ENCODE measurements around the gene IL16.

The IL16 gene

DNA sequence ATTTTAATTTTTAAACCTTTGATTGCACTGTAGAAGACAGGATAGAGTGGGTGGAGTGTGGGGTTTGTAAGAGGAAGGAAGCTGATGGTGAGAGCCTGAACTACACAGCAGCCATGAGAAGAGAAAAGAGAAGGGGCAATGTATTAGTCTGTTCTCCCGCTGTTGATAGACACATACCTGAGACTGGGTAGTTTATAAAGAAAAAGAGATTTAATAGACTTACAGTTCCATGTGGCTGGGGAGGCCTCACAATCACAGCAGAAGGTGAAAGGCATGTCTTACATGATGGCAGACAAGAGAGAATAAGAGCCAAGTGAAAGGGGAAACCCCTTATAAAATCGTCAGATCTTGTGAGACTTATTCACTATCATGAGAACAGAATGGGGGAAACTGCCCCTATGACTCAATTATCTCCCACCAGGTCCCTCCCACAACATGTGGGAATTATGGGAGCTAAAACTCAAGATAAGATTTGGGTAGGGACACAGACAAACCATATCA lies 90.0 kb downstream of the IL16 start:
- in situ Hi-C loops (cut with MboI; ENCODE audit: low sequenced_read_pairs): no loop called here

DNA sequence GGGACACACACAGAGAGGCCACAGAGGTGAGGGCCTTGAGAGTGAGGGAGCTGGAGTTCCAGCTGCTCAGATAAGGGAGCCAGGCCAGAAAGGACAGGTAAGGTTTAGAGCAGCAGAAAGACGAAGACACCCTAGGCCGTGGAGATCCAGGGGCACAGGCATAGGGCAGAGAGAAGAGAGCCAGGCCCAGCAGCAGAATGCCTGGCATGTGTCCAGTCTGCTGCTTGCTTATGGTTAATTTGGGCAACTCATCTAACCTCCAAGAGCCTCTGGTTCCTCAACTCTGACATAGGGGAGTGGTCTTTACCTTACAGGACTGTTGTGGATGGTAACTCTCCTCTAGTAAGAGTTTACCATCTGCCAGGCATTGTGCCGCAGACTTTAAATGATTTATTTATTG lies 91.4 kb downstream of the IL16 start:
- in situ Hi-C loops (cut with MboI; ENCODE audit: low sequenced_read_pairs): no loop called here

DNA sequence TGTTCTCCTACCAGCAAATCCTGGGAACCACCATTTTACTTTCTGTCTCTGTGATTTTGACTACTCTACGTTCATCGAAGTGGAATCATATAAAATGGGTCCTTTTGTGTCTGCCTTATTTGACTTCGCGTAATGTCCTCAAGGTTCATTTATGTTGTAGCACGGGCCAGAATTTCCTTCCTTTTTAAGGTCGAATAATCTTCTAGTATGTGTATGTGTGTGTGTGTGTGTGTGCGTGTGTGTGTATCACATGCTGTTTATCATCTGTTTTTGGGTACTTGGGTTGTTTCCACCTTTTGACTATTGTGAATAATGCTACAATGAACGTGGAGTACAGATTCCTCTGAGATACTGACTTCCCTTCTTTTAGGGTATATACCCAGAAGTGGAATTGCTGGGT lies 91.9 kb downstream of the IL16 start:
- in situ Hi-C loops (cut with MboI; ENCODE audit: low sequenced_read_pairs): no loop called here

DNA sequence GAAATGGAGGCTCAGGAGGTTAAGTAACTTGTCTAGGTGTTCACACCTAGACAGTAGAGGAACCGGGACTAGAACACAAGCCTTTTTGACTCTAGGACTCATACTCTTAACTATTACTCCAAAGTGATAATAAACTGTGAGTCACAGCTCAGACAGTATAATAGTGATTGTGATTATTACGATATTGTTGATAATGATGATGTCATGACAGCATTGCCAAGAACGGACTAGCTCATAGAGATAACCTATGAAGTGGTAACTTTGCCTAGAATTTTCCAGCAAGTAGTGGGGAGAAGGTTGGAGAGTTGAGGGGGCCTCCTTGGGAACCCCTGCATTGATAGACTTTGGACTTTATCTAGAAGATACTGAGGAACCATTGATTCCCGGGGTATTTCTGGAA lies 93.2 kb downstream of the IL16 start:
- in situ Hi-C loops (cut with MboI; ENCODE audit: low sequenced_read_pairs): no loop called here

DNA sequence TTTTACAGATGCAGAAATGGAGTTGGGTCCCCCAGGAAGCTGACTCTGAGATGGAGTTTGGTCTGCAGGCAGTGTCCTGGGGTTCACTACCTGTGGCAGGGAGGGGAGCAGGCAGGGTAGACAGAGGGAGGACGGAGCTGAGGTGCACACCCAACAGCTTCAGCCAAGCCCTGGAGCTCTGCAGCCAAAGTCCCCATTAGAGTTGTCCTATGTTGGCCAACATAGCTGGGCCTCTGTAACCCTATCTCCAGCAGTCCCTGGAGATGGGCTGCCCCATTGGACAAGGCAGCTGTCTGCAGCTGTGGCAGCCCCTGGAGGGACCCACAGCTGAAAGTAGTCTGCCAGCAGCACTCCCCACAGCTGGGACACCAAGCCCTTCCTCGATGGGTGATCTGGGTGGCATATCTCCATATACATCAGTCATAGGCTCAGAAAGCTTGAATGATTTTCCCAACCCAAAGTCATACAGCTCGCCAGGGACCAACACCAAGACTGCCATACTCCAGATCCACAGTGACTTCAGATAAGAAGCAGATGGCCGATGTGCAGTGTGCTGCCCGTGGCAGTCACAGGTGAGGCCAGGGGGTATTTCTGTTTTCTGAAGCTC lies 95.3 kb downstream of the IL16 start:
- in situ Hi-C loops (cut with MboI; ENCODE audit: low sequenced_read_pairs): no loop called here

DNA sequence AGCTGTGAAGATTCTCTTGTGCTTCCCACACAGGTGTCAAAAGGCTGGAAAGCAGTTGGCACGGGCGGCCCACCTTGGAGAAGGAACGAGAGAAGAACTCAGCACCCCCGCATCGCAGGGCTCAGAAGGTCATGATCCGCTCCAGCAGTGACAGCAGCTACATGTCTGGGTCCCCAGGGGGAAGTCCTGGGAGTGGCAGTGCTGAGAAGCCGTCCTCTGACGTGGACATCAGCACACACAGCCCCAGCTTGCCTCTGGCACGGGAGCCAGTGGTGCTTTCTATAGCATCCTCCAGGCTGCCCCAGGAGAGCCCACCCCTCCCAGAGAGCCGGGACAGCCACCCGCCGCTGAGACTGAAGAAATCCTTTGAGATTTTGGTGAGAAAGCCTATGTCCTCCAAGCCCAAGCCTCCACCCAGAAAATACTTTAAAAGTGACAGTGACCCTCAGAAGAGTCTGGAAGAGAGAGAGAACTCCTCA lies 95.9 kb downstream of the IL16 start:
- in situ Hi-C loops (cut with MboI; ENCODE audit: low sequenced_read_pairs): no loop called here

DNA sequence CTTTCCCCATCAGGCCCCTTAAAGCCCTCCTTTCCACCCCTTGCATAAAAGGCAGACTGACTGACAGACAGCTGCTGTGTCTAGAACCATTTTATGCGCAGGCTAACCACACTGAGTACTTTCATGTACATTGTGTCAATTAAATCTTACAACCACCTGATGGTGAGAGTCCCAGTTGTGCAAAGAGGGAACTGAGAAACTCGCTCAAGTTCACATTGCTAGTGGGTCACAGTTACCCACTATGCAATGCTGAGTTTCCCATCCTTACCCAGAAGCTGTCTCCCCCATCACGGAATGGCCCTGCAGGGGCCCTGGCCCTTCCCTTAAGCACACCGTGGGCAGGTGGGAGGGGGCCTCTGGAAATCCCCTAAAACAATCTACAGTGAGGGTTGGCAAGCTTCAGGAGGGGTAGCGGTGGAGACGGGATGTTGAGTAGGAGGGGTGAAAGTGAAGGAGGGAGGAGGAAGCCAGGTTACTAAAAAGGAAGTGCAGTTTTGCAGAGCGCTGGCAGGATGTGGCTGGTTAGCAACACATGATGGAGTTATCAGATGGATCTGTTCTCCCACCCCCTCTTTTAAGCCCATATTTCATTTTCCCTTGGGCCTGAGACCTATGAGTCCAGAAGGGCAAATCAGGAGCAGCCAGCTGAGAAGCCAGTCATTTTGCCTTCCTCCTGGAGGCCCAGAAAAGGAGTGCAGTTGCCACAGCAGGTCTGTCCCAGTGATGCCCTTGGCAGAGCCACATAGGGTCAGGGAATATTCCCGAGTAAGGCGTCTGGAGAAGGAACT lies 97.2 kb downstream of the IL16 start:
- in situ Hi-C loops (cut with MboI; ENCODE audit: low sequenced_read_pairs): no loop called here

DNA sequence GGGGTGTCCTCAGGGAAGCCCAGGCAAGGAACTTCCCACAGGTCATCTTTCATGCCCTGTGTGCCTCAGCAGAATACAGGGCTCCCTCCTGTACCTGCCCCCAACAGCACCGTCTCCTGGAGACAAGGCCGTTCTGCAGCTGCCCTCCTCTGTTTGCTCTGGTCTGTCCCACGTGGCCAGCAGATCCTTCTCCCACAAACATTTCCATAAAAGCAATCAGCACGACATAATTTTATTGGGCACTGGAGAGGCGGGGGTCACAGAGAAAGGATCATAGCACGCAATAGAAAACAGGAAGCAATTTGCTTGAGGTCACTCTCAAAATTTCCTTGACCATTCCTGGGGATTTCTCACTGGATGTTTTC lies 97.8 kb downstream of the IL16 start:
- in situ Hi-C loops (cut with MboI; ENCODE audit: low sequenced_read_pairs): no loop called here

DNA sequence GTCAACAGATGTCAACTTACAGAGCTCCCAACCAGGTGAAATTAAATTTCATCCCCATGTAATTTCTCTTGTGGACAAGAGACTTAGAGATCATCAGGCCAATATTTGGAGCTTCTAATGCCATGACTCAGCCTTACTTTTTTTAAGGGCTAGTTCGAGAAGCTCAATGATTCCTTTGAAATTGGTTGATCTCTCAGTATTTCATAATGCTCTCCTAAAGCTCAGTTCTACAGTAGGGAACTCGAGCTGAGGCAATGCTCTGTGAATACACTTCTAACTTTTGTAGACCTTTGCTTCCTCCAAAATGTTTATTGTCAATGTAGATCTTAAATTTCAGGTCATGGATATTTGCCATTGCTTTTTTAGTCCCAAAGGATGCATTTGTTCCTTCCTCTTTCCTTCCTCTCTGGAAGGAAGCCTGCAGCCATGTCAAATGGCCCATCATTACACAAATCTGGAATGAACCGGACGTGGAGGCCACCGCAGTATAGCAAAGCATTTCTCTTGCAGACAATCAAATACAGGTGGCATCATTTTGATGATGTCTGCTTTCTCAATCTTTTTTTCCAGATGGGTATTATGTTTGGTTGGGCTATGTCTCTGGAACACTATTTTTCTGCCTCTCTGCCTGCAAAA lies 98.9 kb downstream of the IL16 start:
- in situ Hi-C loops (cut with MboI; ENCODE audit: low sequenced_read_pairs): no loop called here

DNA sequence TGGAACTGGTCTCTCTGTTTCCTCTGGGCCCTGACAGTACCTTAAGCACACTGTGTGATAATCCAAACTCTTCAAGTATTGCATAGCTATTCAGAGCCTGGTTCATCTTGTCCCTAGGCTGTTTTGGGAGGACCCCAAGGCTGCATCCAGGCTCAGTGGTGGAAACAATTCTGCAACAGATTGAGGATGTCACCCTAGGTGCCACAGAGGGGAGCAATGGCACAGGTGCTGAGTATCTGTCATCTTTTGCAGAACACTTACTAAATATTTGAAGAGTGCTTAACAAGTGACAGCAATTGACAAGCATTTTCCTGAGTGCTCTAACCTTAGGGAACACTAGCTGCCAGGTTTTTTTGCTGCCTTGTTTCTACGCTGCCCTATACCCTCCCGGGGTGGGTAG lies 99.5 kb downstream of the IL16 start:
- in situ Hi-C loops (cut with MboI; ENCODE audit: low sequenced_read_pairs): no loop called here

DNA sequence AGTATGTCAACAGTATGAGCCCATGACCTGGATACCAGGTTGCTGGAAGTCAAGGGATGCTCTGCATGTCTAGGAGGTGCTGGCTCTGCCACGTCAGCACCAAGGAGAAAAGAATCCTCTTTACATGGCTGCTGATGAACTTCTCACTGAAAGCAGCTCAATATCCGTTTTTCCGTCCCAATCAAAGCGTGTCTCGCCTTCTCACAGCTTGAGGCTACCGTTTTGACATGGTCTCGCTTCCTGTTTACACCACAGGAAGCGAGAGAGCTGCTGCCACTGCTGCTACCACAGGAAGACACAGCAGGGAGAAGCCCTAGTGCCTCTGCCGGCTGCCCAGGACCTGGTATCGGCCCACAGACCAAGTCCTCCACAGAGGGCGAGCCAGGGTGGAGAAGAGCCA lies 100.0 kb downstream of the IL16 start:
- in situ Hi-C loops (cut with MboI; ENCODE audit: low sequenced_read_pairs): no loop called here

DNA sequence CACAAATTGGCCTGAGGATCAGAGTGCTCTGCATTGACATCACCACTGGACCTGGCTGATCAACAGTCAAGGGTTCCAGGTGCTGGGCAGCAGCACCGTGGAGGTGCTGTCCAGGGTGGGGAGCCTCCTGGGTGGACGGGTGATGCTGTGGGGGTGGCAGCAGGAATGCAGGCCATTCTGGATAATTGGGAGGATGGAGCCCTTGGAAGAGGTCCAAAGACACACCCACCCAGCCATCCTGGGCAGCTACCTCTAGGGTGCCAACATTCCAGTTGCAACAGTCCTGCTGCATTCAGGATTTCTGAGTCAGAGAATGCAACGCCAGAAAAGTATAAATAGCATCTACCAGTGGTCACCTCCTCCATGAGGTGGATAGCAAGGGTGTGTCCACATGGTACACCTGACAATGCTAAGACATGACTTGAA lies 100.5 kb downstream of the IL16 start:
- in situ Hi-C loops (cut with MboI; ENCODE audit: low sequenced_read_pairs): no loop called here

DNA sequence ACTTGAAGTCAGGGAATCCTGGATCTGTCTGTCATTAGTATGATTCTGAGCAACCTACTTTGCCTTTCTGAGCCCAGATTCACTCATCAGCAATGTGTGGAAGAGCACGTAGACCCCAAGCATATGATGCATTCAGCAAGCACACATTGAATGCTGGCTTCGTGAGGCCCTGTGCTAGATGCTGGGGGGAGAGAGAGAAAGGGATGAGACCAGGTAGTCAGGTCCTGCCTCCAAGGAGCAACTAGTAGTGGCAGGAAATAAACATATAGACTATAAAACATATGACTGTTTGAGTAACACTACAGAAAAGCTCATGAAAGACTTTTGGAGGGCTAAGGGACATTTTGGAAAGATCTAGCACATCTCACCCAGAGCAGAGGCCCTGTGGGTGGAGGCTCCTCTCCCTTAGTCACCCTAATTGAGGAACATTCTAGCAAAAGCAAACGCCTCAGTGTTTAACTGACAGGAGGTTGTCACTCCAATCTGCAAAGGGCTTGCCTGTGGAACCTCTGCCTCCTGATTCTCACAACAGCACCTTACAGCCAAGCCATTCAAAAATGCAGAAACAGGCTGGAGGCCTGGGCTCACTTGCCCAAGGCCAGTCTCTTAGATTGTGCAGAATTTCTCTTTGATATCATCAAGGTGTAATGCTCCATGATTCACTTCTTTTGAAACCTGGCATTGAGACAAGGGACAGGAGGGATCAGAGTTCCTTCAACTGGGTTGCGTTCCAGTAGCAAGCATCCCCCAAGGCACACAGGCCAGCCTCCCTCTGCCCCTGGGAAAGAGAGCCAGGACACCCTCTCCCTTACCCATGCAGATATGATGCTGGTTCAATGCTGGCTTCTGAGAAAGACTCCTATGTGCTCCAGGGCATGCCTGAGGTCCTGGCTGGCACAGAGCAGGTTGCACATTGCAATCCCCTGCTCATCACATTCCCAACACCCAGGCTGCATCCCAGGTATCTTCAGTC lies 101.2 kb downstream of the IL16 start:
- in situ Hi-C loops (cut with MboI; ENCODE audit: low sequenced_read_pairs): no loop called here

DNA sequence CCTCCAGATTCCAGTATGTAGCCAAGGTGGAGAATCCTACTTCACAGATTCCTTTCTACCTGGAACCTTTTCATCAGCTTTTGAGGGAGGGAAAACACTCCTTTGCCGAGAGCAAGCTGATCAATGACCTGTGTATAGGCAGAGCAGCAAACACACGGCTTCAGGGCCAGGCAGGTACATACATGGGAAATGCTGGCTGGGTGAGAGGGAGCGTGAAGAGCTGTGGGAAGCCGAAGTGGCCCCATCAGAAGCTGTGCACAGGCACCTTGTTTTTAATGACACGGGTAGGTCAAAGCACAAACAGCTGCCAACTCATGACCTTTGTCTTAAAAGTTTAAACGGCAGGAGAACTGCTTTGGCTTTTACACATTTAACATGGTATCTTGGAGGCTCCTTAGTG lies 101.9 kb downstream of the IL16 start:
- in situ Hi-C loops (cut with MboI; ENCODE audit: low sequenced_read_pairs): no loop called here

DNA sequence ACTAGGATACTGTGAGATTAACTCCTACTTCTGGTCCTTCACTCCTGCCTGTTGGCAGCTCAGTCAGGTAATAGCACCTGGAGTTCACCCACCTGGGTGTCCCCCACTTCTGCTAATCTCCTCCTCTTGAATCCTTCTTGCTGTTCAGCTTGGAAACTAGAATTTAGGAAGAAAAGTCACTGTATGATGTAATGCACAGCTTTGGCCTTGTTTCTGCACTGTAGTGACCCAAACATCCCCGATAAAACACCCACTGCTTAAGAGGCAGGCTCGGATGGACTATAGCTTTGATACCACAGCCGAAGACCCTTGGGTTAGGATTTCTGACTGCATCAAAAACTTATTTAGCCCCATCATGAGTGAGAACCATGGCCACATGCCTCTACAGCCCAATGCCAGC lies 102.5 kb downstream of the IL16 start:
- in situ Hi-C loops (cut with MboI; ENCODE audit: low sequenced_read_pairs): no loop called here

DNA sequence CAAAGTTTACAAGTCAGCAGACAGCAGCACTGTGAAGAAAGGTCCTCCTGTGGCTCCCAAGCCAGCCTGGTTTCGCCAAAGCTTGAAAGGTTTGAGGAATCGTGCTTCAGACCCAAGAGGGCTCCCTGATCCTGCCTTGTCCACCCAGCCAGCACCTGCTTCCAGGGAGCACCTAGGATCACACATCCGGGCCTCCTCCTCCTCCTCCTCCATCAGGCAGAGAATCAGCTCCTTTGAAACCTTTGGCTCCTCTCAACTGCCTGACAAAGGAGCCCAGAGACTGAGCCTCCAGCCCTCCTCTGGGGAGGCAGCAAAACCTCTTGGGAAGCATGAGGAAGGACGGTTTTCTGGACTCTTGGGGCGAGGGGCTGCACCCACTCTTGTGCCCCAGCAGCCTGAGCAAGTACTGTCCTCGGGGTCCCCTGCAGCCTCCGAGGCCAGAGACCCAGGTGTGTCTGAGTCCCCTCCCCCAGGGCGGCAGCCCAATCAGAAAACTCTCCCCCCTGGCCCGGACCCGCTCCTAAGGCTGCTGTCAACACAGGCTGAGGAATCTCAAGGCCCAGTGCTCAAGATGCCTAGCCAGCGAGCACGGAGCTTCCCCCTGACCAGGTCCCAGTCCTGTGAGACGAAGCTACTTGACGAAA lies 103.1 kb downstream of the IL16 start:
- in situ Hi-C loops (cut with MboI; ENCODE audit: low sequenced_read_pairs): no loop called here

DNA sequence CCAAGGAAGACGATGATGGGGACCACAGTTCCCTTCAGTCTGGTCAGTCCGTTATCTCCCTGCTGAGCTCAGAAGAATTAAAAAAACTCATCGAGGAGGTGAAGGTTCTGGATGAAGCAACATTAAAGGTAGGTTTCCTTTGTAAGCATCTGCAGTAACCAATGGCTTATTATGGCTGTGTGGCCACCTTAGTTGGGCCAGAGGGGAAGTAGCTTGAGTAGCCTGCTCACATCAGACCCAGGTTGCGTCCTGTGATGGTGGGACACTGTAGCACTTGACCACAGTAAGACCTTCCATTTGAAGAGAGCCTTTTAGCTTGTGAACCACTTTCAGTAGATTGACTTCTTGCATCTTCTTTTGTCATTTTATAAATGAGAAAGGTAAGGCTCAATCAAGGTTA lies 104.7 kb downstream of the IL16 start:
- in situ Hi-C loops (cut with MboI; ENCODE audit: low sequenced_read_pairs): no loop called here

DNA sequence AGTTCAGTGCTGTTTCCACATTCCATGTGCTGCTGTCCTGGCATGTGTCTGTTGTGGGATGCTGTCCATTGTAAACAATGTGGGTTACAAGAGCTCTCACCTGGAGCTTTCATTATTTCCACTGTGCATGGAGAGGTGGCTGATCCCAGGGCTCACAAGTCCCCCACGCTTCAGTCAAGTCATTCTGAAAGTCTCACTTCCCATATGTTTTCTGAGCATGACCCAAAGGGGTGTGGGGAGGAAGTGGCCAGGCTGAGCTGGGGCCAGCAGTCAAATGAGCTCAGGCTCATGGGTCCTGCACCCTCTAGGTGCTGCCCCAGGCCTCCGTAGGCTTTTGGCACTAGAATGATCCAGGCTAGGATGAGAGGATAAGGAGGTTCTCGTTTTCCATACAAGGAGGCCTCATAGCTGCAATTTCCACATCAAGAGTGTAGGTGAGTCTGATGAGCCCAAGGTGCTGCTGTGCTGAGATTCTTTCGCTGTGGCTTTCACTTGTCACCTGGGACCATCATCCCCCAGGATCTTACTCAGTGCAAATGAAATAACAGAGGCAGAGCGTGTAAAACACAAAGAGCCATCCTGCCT lies 105.2 kb downstream of the IL16 start:
- in situ Hi-C loops (cut with MboI; ENCODE audit: low sequenced_read_pairs): no loop called here

DNA sequence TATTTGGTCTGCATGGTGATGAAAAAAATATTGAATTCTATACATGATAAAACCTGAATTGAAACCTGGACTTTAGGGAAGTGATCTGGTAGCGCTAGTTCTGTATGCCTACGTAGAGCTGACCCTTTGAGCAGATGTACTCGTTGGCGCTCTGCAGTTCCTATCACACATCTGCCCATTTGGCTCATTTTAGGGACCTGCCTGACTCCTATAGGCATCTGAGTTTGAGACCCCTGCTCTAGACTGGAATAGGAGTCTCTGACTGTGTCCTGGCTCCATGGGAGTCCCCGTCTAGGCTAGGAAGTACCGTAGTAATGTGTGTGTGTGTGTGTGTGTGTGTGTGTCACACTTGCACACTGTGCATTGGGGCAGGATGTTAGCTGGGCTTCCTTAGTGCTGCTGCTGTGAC lies 106.0 kb downstream of the IL16 start:
- in situ Hi-C loops (cut with MboI; ENCODE audit: low sequenced_read_pairs): no loop called here
